H1 (cell line): ENCODE measurements around the gene CDH26. TPM values are rescaled to one million over a fixed set of nuclear protein-coding genes. Genes with fewer than 3 reads are reported as not detected.

ENCODE experiments used
- ASH2L ChIP-seq: fragments of 200-600, 300-600 bp; sonication (generic); IDR thresholded peaks from one replicate; pipeline ENCODE4 v1.7.1; 2017; ENCODE audit warnings: low read length
- CHD7 ChIP-seq: fragments of 300-600 bp; sonication (generic); IDR thresholded peaks from 2 replicates; pipeline ENCODE4 v1.7.1; 2012; ENCODE audit warnings: low read length, moderate library complexity, mild to moderate bottlenecking, inconsistent platforms; ENCODE audit not compliant: insufficient replicate concordance
- HDAC2 ChIP-seq, 2 experiments: fragments of 300-600 bp in 1 of 2; sonication (generic) in 1 of 2; IDR thresholded peaks; 2 replicates each; pipeline ENCODE4 v1.6.1; 2011 to 2012; ENCODE audit warnings: low read depth in 2 of 2, low read length in 2 of 2, mild to moderate bottlenecking in 2 of 2, moderate library complexity in 2 of 2, borderline replicate concordance in 1 of 2, inconsistent platforms in 1 of 2
- JUN ChIP-seq: IDR thresholded peaks from 2 replicates; pipeline ENCODE4 v1.6.1; 2011; ENCODE audit warnings: low read depth, mild to moderate bottlenecking, improper control_type of control experiment, low read length
- MAFK ChIP-seq: IDR thresholded peaks from 2 replicates; pipeline ENCODE4 v1.6.1; 2012; ENCODE audit warnings: low read depth, mild to moderate bottlenecking, improper control_type of control experiment, low read length
- TCF12 ChIP-seq: IDR thresholded peaks from 2 replicates; pipeline ENCODE4 v1.6.1; 2011; ENCODE audit warnings: low read depth, mild to moderate bottlenecking, low read length
- YY1 ChIP-seq: IDR thresholded peaks from 2 replicates; pipeline ENCODE4 v1.6.1; 2011; ENCODE audit warnings: low read depth, mild to moderate bottlenecking, low read length
- polyA plus RNA-seq, 7 experiments: library from polyadenylated mRNA; depleted of rRNA in 3 of 7; stranded (reverse) in 5 of 7; unstranded in 2 of 7; fragments of >200 nt in 5 of 7; fragments of 200-250 nt in 2 of 7; gene quantifications; 1 replicate in 5 of 7; 2 replicates in 1 of 7; 4 replicates in 1 of 7; pipeline versions ENCODE4 v1.2.1 to v1.2.3, GENCODE V29; 2011 to 2013; ENCODE audit warnings: missing spikeins in 2 of 7, mixed read lengths in 2 of 7
- total RNA-seq: library from RNA; stranded (reverse); fragmentation: NEBNext Ultra II Directional; extraction: Animal tissue kit (Norgen Biotek cat#: 25700); gene quantifications from 2 replicates; pipeline ENCODE4 v1.2.1, GENCODE V29; 2021

CDH26 gene
- total and polyA plus RNA-seq, 2 of the 8 experiments (the other 6 are each of a cell fraction or from before 2014, with no cell fraction given) = 1.5 to 1.7 TPM

DNA sequence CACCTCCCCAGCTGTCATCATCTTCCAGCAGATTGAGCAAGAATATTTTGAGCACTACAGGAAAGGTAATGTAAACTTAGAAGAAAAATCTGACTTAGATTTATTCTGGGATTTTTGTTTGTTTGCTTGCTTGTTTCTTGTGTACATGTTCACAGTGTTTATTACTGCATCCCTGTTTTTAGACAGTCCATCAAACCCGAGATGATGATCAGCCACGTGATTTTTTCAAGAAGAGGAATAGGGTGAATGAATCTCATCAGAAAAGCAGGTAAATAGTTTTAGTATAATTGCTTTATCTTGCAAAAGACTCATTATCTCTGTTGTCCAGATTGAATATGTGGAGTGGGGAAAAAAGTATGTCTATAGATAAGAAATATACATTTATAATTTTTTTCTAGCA lies 16.0 kb upstream of the CDH26 start (continued):
- no peak for TF ChIP-seq CHD7
- TF ChIP-seq MAFK = no peak
- no peak for TF ChIP-seq JUN
- TF ChIP-seq HDAC2 (IDR thresholded peaks at IDR 0.05; ENCODE audit: borderline replicate concordance in 1 of 2, low read depth in 2 of 2, low read length in 2 of 2) = no peak
- no peak for TF ChIP-seq ASH2L
- TF ChIP-seq YY1 = no peak
- no peak for TF ChIP-seq TCF12
